Measurements from ENCODE around the gene ZNF608.

The ZNF608 gene

GRCh38 chr5:124736805-124737188 lies 9.6 kb downstream of the ZNF608 start:
- no peak for DNase-seq

DNA sequence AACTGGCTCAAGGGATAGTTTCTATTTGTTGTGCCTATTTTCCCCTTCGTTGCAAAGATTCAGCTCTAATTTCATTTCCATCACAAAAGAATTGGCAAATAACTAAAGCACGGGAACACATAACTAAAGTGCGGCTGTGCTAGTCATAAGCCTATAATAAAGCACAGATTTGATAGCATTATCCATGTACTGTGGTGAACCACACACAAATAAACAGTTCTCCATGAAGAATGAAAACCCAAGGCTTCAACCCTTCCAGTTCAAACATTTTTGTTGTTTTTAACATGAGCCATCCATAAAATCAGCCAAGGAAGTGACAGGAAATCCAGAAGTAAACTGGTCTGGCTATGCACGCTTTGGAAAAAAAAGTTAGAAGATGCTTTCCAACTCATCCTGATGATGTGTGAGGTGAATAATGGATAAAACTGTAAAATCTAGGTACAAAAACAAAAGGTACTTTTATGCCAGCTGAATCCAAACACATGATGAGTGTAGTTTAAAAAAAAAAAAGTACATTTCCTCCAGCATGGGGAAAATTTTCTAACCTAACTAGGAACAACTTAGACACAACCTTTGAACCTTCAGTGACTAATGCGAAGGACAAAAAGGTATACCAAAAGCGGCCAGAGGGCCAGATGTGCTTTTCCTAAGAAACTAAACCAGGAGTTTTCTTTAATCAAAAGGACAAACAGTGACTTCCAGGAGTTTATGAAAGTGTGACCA lies 10.2 kb downstream of the ZNF608 start:
- DNase-seq = no peak

GRCh38 chr5:124735169-124735858 lies 11.1 kb downstream of the ZNF608 start:
- no peak for DNase-seq

DNA sequence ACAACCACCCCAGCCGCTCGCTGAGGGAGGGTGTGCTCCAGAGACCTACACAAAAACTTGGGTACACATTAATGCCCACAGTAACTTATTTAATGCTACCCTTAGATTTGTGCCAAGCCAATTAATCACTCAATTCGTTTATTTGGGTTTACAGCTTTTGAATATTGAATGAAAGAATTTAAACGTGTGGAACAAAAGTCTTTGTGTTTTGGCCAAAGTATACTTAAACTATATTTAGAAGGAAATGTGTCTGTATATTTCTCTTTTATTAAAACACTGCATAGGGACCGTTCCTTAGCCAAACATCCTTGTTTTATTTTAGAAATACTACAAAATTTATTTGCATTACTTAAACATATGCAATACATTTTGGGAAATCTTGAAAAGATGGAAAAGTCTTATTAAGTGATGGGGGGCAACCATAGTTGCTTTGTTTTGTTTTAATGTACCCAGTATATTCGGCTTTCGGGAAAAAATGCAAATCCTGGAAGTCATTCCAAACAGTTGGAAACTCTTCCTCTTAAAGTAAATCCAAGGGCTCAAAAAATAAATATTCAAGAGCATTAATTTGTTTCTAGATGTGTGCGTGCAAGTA lies 11.8 kb downstream of the ZNF608 start:
- no peak for DNase-seq

DNA sequence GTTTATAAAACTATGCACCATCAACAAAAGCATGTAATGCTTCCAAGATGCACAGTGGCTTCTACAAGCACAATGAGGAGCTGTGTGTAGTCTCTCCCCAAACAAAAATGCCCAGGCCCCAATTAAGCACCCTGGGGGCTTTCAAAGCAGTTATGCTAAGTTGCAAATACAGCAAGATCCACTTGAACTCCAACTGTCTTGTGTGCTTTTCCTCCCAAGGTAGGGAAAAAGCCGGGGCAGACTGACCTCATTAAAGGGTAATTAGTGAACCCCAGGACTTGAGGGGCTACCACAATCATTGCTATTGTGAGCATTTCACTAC lies 13.1 kb downstream of the ZNF608 start:
- no peak for DNase-seq

- DNase-seq = no peak
These were observed 13.8 kb downstream of the ZNF608 start for GRCh38 chr5:124732428-124733328.

GRCh38 chr5:124730381-124730780 lies 16.1 kb downstream of the ZNF608 start:
- DNase-seq = no peak

DNA sequence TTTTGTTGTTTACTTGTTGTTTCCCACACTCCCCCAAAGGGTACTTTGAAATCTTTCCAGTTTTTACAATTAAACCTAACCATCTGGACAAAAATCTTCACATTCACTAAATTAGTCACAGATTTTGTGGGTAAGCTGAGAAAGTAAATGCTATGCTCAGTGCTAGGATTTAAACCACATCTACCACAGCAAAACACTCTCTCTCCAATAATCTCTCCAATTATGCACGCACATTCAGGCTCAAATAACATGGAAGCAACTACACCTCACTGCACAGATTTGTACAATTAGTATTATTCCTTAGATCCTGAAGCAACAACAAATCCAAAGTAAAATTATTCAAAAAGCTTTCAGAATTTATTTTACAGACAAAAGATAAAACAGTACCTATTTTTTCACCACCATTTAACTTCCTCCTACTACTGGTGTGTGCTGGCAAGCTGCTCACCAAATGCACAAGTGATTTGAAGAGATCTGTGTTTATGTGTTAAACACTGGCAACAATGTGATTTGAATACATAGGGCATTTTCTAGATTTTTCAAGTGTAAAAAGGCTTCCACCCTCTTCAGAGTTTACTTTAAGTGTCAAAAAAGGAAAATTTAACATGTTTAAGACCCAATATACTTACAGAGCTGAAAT lies 16.6 kb downstream of the ZNF608 start:
- no peak for DNase-seq

DNA sequence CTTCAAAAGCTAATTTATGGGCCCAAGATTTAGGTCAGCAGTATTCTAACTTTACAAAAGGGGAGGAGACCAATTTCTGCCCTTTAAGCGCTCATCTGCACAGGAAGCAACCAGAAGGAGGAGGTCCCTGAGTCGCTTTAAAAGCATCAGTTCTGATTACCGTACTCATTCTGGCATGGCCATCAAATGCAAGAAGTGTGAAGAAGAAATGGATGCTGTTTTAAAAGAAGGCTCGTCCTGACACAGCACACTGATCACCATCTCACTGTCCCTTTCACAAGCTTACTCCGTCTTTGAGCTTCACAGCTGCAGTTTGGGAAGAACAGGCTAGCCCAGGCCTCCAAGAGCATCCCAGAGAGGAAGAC lies 17.5 kb downstream of the ZNF608 start:
- no peak for DNase-seq

DNA sequence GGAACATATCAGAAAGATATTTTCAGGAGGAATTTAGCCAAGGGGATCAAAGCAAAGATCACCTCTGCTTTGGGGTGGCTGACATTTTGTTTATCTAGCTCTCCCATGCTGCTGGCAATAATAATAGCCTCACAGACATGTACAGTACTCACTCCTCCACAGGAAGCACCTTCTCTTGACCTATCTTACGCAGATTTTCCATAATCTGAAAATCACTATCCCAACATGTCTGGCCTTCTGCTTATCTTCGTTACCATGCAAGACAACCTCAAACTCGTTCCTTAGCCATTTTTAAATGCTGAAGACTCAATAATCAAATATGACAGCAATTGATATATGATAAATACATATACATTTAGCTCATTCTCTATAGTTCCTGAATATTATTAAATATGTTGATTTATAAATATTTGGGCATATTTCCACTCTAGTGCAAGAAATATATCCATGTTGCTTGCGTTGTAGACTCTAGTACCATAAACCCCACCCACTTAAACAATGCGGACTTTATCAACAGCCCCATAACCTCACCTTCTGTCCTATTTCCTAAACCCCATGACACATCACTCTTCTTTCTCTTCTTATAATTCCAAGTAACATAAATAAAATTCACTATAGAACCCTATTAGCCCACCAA lies 18.0 kb downstream of the ZNF608 start:
- no peak for DNase-seq

DNA sequence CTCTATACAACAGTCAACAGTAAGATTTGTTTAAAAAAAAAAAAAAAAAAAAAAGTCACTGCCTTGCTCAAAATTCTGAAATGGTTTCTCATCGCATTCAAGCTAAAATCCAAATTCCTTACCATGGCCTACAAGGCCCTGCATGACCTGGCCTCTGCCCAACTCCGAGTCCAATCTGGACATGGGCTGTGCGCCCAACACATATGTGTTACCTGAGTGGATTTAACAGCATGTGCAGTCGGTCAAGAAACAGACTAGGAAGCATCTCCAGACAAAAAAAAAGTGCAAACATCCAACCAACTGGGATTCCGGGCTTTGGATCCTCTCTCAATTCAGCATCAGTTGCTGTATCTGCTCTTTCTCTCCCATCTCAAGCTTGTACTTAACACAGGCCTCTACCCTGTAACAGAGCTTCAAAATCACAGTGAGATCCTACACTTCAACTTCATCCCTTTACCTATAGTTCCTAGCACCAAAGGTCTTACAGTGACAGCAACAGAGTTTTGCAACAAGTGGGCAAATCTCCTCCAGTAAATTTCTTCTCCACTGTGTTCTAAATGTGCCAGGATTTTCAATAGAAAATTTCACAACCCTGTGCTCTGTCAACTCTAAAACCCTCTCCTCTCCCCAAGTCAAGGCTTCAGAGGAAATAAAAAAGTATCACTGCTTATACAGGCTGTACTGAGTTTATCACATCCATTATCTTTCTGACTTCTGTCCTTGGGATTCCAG lies 19.6 kb downstream of the ZNF608 start:
- no peak for DNase-seq

- DNase-seq = no peak
These were observed 20.7 kb downstream of the ZNF608 start for GRCh38 chr5:124725622-124726258.

DNA sequence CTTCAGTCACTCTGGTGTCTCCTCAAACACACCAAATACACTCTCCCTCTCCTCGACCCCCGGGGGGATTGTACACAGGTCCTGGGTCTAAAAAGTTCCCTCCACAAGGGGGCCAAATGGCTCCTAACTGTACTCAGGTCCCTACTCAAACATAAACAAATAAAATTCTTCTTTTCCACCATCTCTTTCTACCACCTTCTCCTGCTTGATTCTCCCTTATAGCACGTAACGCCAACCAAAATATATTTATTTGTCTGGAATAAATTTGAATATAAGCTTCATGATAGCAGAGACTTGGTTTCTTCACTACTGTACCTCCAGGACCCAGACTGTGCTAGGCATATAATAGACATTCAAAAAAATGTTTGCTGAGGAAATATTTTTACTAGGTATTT lies 21.4 kb downstream of the ZNF608 start:
- DNase-seq = no peak

DNA sequence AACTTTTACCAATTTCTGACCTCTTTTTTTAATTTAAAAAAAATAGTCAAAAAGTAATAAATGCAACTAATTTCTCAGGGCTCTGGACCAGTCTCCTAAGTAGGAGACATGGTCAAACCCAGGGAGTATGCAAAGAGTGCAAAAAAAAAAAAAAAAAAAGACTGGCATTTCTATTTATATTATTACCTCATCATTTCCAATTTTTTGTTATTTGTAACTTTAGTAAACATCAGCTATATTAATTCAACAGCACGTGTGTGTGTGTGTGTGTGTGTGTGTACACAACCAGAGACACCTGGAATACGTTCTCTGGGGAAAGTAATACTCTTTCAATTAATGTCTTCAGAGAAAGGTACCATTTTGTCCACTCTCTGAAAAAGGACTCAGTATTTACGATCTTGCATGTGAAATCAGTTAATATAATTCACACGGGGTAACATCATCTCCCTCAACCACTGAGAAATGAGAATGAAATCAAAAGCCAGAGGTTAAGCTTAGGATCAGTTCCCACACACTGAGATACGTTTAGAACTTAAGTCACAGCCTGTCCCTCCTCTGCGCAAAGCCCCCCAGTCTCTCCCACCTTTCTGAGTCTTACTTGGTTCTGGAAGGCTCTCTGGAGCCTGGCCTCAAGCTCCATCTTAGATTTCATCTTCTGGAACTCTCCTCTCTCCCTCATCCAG lies 21.9 kb downstream of the ZNF608 start:
- DNase-seq = no peak

- no peak for DNase-seq
These were observed 25.2 kb downstream of the ZNF608 start for GRCh38 chr5:124721229-124721735.

- no peak for DNase-seq
These were observed 25.8 kb downstream of the ZNF608 start for GRCh38 chr5:124720593-124720992.

DNA sequence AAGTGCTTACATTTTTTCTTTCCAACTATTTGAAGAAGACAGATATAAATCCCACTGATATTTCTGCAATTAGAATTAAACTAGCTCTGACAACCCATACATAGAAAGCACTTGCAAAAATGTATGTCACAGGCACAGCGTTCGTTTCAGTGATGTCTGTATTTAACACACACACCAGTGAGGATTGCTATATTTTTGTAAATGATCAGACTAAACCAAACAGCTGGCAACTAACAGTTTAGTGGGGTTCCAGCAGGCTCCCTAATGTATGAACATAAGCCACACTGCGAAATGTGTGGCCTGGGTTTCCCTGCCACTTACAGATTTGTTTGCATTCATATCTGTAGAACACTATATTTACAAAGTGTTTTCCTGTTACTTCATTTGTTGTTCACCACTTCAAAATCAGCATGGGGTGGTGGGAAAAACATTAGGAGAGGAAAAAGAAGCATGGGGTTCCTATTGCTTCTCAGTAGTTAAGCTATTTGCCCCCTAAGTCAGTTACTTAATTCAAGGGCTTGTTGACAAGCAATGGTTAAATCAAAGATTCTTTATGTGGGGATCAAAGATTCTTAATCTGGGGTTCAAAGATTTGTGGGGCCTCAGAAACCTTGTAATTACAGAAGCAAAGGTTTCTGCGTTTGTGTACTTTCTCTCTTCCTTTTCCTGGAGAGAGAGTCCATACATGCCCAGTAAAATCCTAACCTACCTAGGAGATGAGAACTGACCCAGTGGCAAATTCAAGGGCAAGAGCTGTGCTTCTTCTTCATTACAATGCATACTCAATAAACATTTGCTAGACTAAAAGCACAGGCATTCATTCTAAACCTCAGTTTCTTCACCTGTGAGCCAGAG lies 27.1 kb downstream of the ZNF608 start:
- no peak for DNase-seq

- DNase-seq = no peak
These were observed 28.1 kb downstream of the ZNF608 start for GRCh38 chr5:124718380-124718789.

GRCh38 chr5:124716169-124716568 lies 30.3 kb downstream of the ZNF608 start:
- no peak for DNase-seq
